IPS DF 6.9 (cell line): ENCODE results near the gene PRR29.

ENCODE experiments used
- DNase-seq: peaks from one replicate; pipeline ENCODE4 v3.0.0-alpha.2; 2013; ENCODE audit warnings: low read depth, low spot score
- H3K27ac ChIP-seq: one replicate; pipeline ENCODE4 v1.5.1; 2013; ENCODE audit warnings: low read length, control low read depth
- H3K27me3 ChIP-seq: 2 replicates; pipeline ENCODE4 v1.6.1; 2013; ENCODE audit warnings: mild to moderate bottlenecking, low read length; ENCODE audit not compliant: control insufficient read depth, insufficient read depth
- H3K36me3 ChIP-seq: 2 replicates; pipeline ENCODE4 v1.6.1; 2013; ENCODE audit warnings: low read length; ENCODE audit not compliant: control insufficient read depth, insufficient read depth
- H3K4me1 ChIP-seq: 2 replicates; pipeline ENCODE4 v1.6.1; 2013; ENCODE audit warnings: low read length; ENCODE audit not compliant: control insufficient read depth, insufficient read depth
- H3K4me3 ChIP-seq: 2 replicates; pipeline ENCODE4 v1.5.1; 2013; ENCODE audit warnings: mild to moderate bottlenecking, low read length
- H3K9me3 ChIP-seq: 2 replicates; pipeline ENCODE4 v1.6.1; 2013; ENCODE audit warnings: low read length, inconsistent platforms; ENCODE audit not compliant: control insufficient read depth, insufficient read depth
- WGBS: extraction: QIAGEN DNeasy Blood & Tissue Kit; methylation state at CpG from one replicate; pipeline ENCODE4 v1.1.7; 2013; ENCODE audit warnings: mixed read lengths, missing lambda C conversion rate; ENCODE audit not compliant: insufficient read length, insufficient coverage; 5-methylcytosine and 5-hydroxymethylcytosine counted together

Gene PRR29

GRCh38 chr17:64028874-64029464 lies 30.8 kb downstream of the PRR29 start:
- no CpG with 5 or more reads among the region's 3 CpGs for WGBS
- no peaks in the 10 kb centered on the region for H3K36me3 ChIP-seq
- no peaks in the 10 kb centered on the region for H3K9me3 ChIP-seq
- H3K27ac ChIP-seq, result no peak overlapping the region
- H3K27me3 ChIP-seq, result no peaks in the 10 kb centered on the region
- DNase-seq, result peak; percentile 35
- no peaks in the 10 kb centered on the region for H3K4me1 ChIP-seq
- no peak overlapping the region for H3K4me3 ChIP-seq

- no peaks in the 10 kb centered on the region for H3K36me3 ChIP-seq
- DNase-seq, result no peak
These were observed 33.9 kb downstream of the PRR29 start for GRCh38 chr17:64032081-64032480.

DNA sequence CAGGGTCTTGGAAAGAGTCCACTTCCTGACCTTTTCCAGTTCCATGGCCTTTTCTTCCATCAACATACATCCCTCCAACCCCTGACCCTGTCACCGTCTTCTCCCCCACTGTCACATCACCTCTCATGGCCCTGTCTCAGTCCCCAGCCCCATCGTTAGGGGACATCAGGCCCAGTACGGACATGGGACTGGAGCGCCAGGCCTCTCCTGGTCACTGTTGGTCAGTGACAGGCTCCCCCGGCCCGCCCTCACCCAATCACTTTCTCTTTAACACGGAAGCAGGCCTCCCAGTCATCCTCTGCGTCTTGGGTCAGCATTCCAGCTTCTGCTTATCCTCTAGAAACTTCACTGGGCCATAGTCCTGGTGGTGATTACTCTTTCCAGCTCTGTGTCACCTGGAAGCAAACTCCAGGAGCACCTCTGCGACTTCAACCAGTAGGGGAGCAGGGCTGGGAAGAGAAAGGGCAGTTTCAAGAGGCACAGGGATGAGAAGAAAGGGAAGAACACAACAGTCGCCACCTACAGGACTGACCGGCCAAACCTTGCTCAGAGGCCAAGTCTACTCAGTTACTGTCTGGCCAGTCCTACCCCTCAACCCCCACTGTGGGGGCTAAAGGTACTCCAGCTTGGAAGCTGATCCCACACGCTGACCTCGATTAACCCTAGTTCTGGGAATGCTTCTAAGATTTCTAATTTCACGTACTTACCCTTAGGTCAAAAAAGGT lies 38.2 kb downstream of the PRR29 start:
- Histone ChIP-seq H3K9me3 (no peaks in the 10 kb centered on the region), H3K27ac (no peak overlapping the region), H3K27me3 (no peaks in the 10 kb centered on the region), H3K4me3 (no peak overlapping the region), H3K4me1 (no peaks in the 10 kb centered on the region), H3K36me3 (no peaks in the 10 kb centered on the region)
- no CpG with 5 or more reads among the region's 14 CpGs for WGBS
- peak; percentile 58 for DNase-seq

More at GRCh38 chr17:64032081-64032480, 33.9 kb downstream of the PRR29 start:
- Histone ChIP-seq H3K9me3 (no peaks in the 10 kb centered on the region), H3K27ac (no peak overlapping the region), H3K4me3 (no peak overlapping the region), H3K27me3 (no peaks in the 10 kb centered on the region), H3K4me1 (no peaks in the 10 kb centered on the region)
- WGBS, result no CpG with 5 or more reads among the region's 4 CpGs

DNA sequence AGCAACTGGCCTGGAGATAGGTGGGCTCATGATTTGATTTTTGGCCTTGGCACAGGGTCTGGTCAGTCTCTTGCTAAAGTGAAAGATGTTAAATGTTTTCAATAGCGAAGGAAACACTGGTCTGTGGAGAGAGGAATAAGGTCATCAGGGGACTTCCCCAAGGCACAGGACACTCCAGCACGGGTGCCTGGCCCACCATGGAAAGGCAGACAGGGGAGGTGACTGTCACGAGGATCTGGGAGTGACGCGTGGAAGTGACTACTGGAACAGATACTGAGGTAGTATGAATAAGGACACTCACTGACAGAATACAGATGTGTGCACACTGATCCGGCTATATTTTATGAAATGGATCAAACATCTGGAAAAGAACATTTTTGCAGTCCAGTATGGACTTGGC lies 39.0 kb downstream of the PRR29 start:
- Histone ChIP-seq H3K27me3 (no peaks in the 10 kb centered on the region), H3K9me3 (no peaks in the 10 kb centered on the region), H3K4me3 (no peak overlapping the region), H3K4me1 (no peaks in the 10 kb centered on the region), H3K27ac (no peak overlapping the region), H3K36me3 (no peaks in the 10 kb centered on the region)
- no peak for DNase-seq
- no CpG with 5 or more reads among the region's 6 CpGs for WGBS

DNA sequence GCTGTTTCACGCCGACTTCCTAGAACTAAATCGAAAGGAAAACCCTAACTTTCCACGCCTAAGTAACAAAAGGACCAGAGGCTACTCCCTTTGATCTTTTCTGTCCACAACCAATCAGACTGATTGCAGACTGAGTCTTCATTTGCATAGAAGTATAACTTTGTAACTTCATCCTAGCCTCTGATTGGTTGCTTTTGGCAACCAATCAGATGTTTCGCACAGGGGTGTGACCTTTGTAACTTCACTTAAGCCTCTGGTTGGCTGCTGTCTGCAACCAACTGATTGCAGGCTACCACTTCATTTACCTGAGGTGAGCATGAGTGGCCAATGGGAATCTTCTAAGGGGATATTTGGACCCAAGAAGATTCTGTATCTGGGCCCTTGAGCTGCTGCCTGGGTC lies 39.7 kb downstream of the PRR29 start:
- DNase-seq, result no peak
- Histone ChIP-seq H3K27me3 (no peaks in the 10 kb centered on the region), H3K27ac (no peak overlapping the region), H3K36me3 (no peaks in the 10 kb centered on the region), H3K9me3 (no peaks in the 10 kb centered on the region), H3K4me3 (no peak overlapping the region), H3K4me1 (no peaks in the 10 kb centered on the region)
- no CpG with 5 or more reads among the region's 5 CpGs for WGBS

DNA sequence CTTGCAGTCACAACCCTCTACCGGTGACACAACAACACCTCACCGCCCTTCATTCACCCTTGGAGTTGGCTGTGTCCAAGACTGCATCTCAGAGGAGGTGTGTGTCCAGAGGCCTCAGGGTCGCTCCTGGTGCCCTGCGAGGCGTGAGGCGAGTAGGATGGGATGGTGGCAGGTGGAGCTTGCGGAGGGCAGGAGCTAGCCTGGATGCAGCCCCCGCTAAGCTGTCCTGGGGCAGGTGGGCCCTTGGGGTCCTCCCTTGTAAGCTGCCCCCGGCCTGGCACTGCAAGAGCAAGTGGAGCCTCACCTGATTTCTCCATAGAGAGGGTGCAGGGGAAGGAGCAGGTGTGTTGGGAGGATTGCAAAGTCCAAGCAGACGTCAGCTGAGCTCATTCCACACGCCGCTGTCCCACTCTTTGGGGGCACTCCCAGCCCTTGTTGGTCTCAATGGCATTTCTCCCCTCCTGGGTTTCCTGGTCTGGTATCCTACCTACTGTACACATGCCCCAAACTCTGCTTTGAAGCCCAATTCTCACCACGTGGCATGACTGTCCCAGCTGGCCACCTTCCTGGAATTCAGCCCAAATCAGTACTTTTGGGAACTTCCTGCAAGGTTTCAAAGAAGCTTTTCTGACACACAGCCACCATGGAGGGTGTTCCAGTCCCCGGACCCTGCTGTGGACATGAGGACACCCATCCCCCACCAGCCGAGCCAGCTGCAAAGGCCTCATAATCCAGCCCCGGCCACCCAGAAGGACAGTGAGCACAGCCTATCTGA lies 40.4 kb downstream of the PRR29 start:
- WGBS, result no CpG with 5 or more reads among the region's 16 CpGs
- H3K36me3 ChIP-seq, result no peaks in the 10 kb centered on the region
- no peaks in the 10 kb centered on the region for H3K27me3 ChIP-seq
- no peaks in the 10 kb centered on the region for H3K9me3 ChIP-seq
- no peak overlapping the region for H3K4me3 ChIP-seq
- no peaks in the 10 kb centered on the region for H3K4me1 ChIP-seq
- DNase-seq, result no peak
- no peak overlapping the region for H3K27ac ChIP-seq

GRCh38 chr17:64039106-64039400 lies 40.9 kb downstream of the PRR29 start:
- Histone ChIP-seq H3K27me3 (no peaks in the 10 kb centered on the region), H3K27ac (no peak overlapping the region), H3K4me3 (no peak overlapping the region), H3K36me3 (no peaks in the 10 kb centered on the region), H3K4me1 (no peaks in the 10 kb centered on the region), H3K9me3 (no peaks in the 10 kb centered on the region)
- WGBS, result 100% methylated on average over 1 of the region's 3 CpGs
- DNase-seq, result no peak

GRCh38 chr17:64040206-64040605 lies 42.1 kb downstream of the PRR29 start:
- H3K27me3 ChIP-seq, result no peaks in the 10 kb centered on the region
- H3K27ac ChIP-seq, result no peak overlapping the region
- H3K4me1 ChIP-seq, result no peaks in the 10 kb centered on the region
- DNase-seq, result no peak
- no peaks in the 10 kb centered on the region for H3K36me3 ChIP-seq
- no CpG with 5 or more reads among the region's 6 CpGs for WGBS
- no peaks in the 10 kb centered on the region for H3K9me3 ChIP-seq
- H3K4me3 ChIP-seq, result no peak overlapping the region

- Histone ChIP-seq H3K36me3 (no peaks in the 10 kb centered on the region), H3K4me3 (no peak overlapping the region), H3K27me3 (no peaks in the 10 kb centered on the region), H3K27ac (no peak overlapping the region), H3K4me1 (no peaks in the 10 kb centered on the region), H3K9me3 (no peaks in the 10 kb centered on the region)
- no peak for DNase-seq
- no CpG with 5 or more reads among the region's 11 CpGs for WGBS
These were observed 43.8 kb downstream of the PRR29 start for GRCh38 chr17:64041912-64042311.

DNA sequence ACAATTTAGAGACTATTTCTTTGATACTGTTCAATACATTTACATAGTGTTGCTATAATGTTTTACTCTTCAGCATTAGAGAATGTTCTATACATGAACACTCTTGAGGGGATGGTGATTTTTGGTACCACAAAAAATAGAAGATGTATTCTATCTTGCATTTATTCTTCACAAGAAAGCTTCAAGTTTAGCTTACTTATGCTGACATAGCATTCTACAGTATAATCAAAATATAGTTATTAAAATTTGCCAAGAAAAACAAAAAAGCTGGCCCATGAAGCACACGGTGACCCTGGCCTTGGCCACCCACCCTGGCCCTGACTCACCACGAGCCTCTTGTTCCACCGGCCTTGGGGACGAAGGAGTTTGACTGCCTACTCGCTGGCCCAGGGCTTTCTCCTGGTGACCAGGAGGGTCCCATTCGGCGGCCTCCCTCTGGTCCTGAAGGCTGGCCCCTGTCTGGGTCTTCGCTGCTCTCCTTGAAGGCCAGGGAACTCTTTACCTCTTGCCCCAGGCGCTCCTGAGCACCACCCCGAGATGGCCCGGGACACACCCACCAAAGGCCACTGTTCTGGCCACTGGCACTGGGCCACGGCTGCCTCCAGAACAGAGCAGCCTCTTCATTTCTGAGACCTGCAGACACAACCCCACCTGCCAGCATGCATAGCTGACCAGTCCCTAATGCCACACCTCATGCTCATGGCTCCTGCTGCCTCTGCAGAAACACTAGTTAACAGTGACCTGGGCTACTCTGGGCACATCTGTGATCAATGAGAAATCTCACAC lies 44.7 kb downstream of the PRR29 start:
- Histone ChIP-seq H3K36me3 (no peaks in the 10 kb centered on the region), H3K9me3 (no peaks in the 10 kb centered on the region), H3K4me1 (no peaks in the 10 kb centered on the region), H3K27ac (no peak overlapping the region), H3K4me3 (no peak overlapping the region), H3K27me3 (no peaks in the 10 kb centered on the region)
- WGBS, result no CpG with 5 or more reads among the region's 12 CpGs
- no peak for DNase-seq
